Pancreas (tissue), 10 donors: ENCODE results near the gene CRISP1. TPM values are rescaled to one million over a fixed set of nuclear protein-coding genes. Genes with fewer than 3 reads are reported as not detected.

Experiments
- ATAC-seq, 4 donors: fragments of 200-7000 bp; cut with Tn5 transposase; one replicate each; pipeline versions ENCODE4 v1.8.0 to v1.9.1; 2020; ENCODE audit warnings: mild to moderate bottlenecking in 4 of 4, moderate library complexity in 4 of 4
- DNase-seq, 6 donors: peaks; one replicate each; pipeline ENCODE4 v3.0.0-alpha.2; 2020
- FAIRE-seq: peaks from 2 replicates; lab custom pipeline; 2012; peaks lifted over from hg19 to GRCh38; lab: Jason Lieb, UNC
- H3K27ac ChIP-seq, 4 donors: fragments of 200-600 bp; sonication (generic); 1 replicate in 3 of 4; 2 replicates in 1 of 4; pipeline versions ENCODE4 v1.5.0 to v1.8.0; 2020
- H3K27me3 ChIP-seq, 4 donors: fragments of 200-600 bp; one replicate each; pipeline ENCODE4 v1.8.0; 2021
- H3K36me3 ChIP-seq, 3 donors: fragments of 200-600 bp; sonication (generic) in 1 of 3; one replicate each; pipeline versions ENCODE4 v1.5.0 to v1.8.0; 2020 to 2021
- H3K4me1 ChIP-seq, 3 donors: fragments of 200-600 bp; one replicate each; pipeline ENCODE4 v1.8.0; 2021
- H3K4me3 ChIP-seq, 4 donors: fragments of 200-600 bp; sonication (generic) in 2 of 4; one replicate each; pipeline versions ENCODE4 v1.5.0 to v1.8.0; 2020 to 2021
- H3K9me3 ChIP-seq, 4 donors: fragments of 200-600 bp; one replicate each; pipeline ENCODE4 v1.8.0; 2021
- CTCF ChIP-seq, 4 donors: fragments of 200-600 bp; sonication (generic) in 3 of 4; IDR thresholded peaks; one replicate each; pipeline versions ENCODE4 v1.5.0 to v1.8.0; 2021; ENCODE audit warnings: antibody characterized with exemption in 4 of 4
- WGBS, 2 donors: extraction: QIAGEN DNeasy Blood & Tissue Kit; methylation state at CpG; one replicate each; pipeline ENCODE4 v1.1.7; 2013; 5-methylcytosine and 5-hydroxymethylcytosine counted together
- intact Hi-C, 3 donors: fragments of 100-400 bp; cut with DNase I; formaldehyde crosslinking; loops; one replicate each; pipeline versions ENCODE4 v1.11.1 to v1.14.2; 2022
- polyA plus RNA-seq, 2 donors: library from polyadenylated mRNA; stranded (reverse); fragments of 200-250 nt; gene quantifications; one replicate each; pipeline ENCODE4 v1.2.3, GENCODE V29; 2013
- total RNA-seq, 6 donors: library from RNA; stranded (reverse); fragmentation: NEBNext Ultra II Directional in 4 of 6; extraction: Animal tissue kit (Norgen Biotek cat#: 25700) in 4 of 6; gene quantifications; one replicate each; pipeline versions ENCODE4 v1.2.1 to v1.2.4, GENCODE V29; 2021 to 2023
- donor health status: healthy with polysubstance abuse.
- donor health status: DM: no; HTN: no; CAD: no; lungs with moderate emphysema.
- donor health status: DM: no; HTN: no; CAD: no.
- donor health status: control.
- donor health status: control.
- donor health status: Bipolar disorder and iron deficiency.
- donor health status: DM: yes; HTN: yes; CAD: no.
- donor health status: DM: no; HTN: no; CAD: no.
- donor health status: DM: no; HTN: no; CAD: no.
- donor health status: DM: yes; HTN: yes; CAD: no.

Gene CRISP1
- total and polyA plus RNA-seq, 8 donors = not detected

GRCh38 chr6:49892280-49892679 is 25.9 kb upstream of the CRISP1 start:
- H3K4me3 ChIP-seq = no peak overlapping the region

GRCh38 chr6:49890988-49891387 is 24.7 kb upstream of the CRISP1 start:
- Histone ChIP-seq H3K27me3 (no peaks in the 10 kb centered on the region), H3K36me3 (no peaks in the 10 kb centered on the region), H3K9me3 (no peaks in the 10 kb centered on the region), H3K4me3 (no peak overlapping the region), H3K27ac (no peak overlapping the region), H3K4me1 (no peaks in the 10 kb centered on the region)
- ATAC-seq (no peak), DNase-seq (no peak), FAIRE-seq (no peak)
- intact Hi-C loops = no loop called here
- TF ChIP-seq CTCF (IDR thresholded peaks at IDR 0.05) = no peak
- 24 to 26% methylated on average over 7 of the region's 7 CpGs for WGBS, 2 donors

More at GRCh38 chr6:49892280-49892679, 25.9 kb upstream of the CRISP1 start:
- no peaks in the 10 kb centered on the region for H3K36me3 ChIP-seq
- H3K27ac ChIP-seq = no peak overlapping the region
- no peak for DNase-seq
- H3K4me1 ChIP-seq = no peaks in the 10 kb centered on the region
- H3K9me3 ChIP-seq = no peaks in the 10 kb centered on the region
- no peaks in the 10 kb centered on the region for H3K27me3 ChIP-seq
- FAIRE-seq = no peak
- no peak for TF ChIP-seq CTCF (IDR thresholded peaks at IDR 0.05)
- 63 to 78% methylated on average over 3 of the region's 3 CpGs for WGBS, 2 donors
- ATAC-seq = no peak
- intact Hi-C loops = no loop called here

GRCh38 chr6:49888742-49889431 is 22.6 kb upstream of the CRISP1 start:
- FAIRE-seq = no peak
- WGBS, 2 donors = 50 to 60% methylated on average over 5 of the region's 5 CpGs
- Histone ChIP-seq H3K36me3 (no peaks in the 10 kb centered on the region), H3K4me3 (no peak overlapping the region), H3K27me3 (no peaks in the 10 kb centered on the region), H3K4me1 (no peaks in the 10 kb centered on the region), H3K9me3 (no peaks in the 10 kb centered on the region), H3K27ac (no peak overlapping the region)
- intact Hi-C loops = no loop called here
- no peak for ATAC-seq
- DNase-seq = no peak
- no peak for TF ChIP-seq CTCF (IDR thresholded peaks at IDR 0.05)

GRCh38 chr6:49868951-49869529 is 2.7 kb upstream of the CRISP1 start:
- TF ChIP-seq CTCF (IDR thresholded peaks at IDR 0.05) = no peak
- Histone ChIP-seq H3K4me1 (no peaks in the 10 kb centered on the region), H3K27ac (no peak overlapping the region), H3K4me3 (no peak overlapping the region), H3K27me3 (no peaks in the 10 kb centered on the region), H3K9me3 (no peaks in the 10 kb centered on the region), H3K36me3 (no peaks in the 10 kb centered on the region)
- DNase-seq = no peak
- WGBS, 2 donors = 20 to 26% methylated on average over 2 of the region's 2 CpGs
- no peak for ATAC-seq
- FAIRE-seq = no peak
- intact Hi-C loops = no loop called here

GRCh38 chr6:49856282-49856681 is 10.1 kb downstream of the CRISP1 start:
- H3K27ac ChIP-seq = no peak overlapping the region
- no peak for TF ChIP-seq CTCF (IDR thresholded peaks at IDR 0.05)
- intact Hi-C loops = loop anchor here in 1 of 3 donors (10.0 kb wide), 1 partner anchor 231 kb away; no protein-coding TSS in a partner anchor
- H3K36me3 ChIP-seq = no peaks in the 10 kb centered on the region
- ATAC-seq = no peak
- FAIRE-seq = no peak
- no peaks in the 10 kb centered on the region for H3K27me3 ChIP-seq
- DNase-seq = no peak
- H3K4me1 ChIP-seq = no peaks in the 10 kb centered on the region
- H3K4me3 ChIP-seq = no peak overlapping the region
- WGBS, 2 donors = 78 to 91% methylated on average over 2 of the region's 2 CpGs
- no peaks in the 10 kb centered on the region for H3K9me3 ChIP-seq
